ENCODE measurements around the gene PDCD1.

The PDCD1 gene

GRCh38 chr2:241879326-241879725, 20.6 kb upstream of the PDCD1 start:
- DNase-seq: no peak

- peak in 46 of 58 donors; percentile 23 to 80 (median 51) for DNase-seq
These were observed 19.6 kb upstream of the PDCD1 start for GRCh38 chr2:241877989-241878970.

GRCh38 chr2:241877197-241877685, 18.5 kb upstream of the PDCD1 start:
- no peak for DNase-seq

GRCh38 chr2:241876528-241877196, 18.0 kb upstream of the PDCD1 start:
- DNase-seq: no peak

GRCh38 chr2:241875754-241876527, 17.2 kb upstream of the PDCD1 start:
- peak in 4 of 58 donors; percentile 42 to 73 (median 42) for DNase-seq

GRCh38 chr2:241874277-241874925, 15.7 kb upstream of the PDCD1 start:
- DNase-seq: no peak

- no peak for DNase-seq
These were observed 15.1 kb upstream of the PDCD1 start for GRCh38 chr2:241873803-241874110.

- DNase-seq: no peak
These were observed 14.5 kb upstream of the PDCD1 start for GRCh38 chr2:241873081-241873802.

- DNase-seq: no peak
These were observed 13.6 kb upstream of the PDCD1 start for GRCh38 chr2:241872313-241872642.

GRCh38 chr2:241871538-241872312, 13.0 kb upstream of the PDCD1 start:
- DNase-seq: no peak

GRCh38 chr2:241870611-241871537, 12.2 kb upstream of the PDCD1 start:
- DNase-seq: peak in 2 of 58 donors; percentile 30 to 39

GRCh38 chr2:241870081-241870541, 11.4 kb upstream of the PDCD1 start:
- peak in 8 of 58 donors; percentile 18 to 39 (median 26) for DNase-seq

- DNase-seq: peak in 23 of 58 donors; percentile 18 to 77 (median 54)
These were observed 10.6 kb upstream of the PDCD1 start, which contains the start of gene RTP5 for GRCh38 chr2:241869087-241869961. Gene RTP5 (plus strand): TSS chr2:241869729. CDS start chr2:241869757, 28 bp downstream.

GRCh38 chr2:241868661-241869081, 10.0 kb upstream of the PDCD1 start:
- peak in 5 of 58 donors; percentile 31 to 56 (median 45) for DNase-seq

- DNase-seq: peak in 1 of 58 donors; percentile 17
These were observed 9.2 kb upstream of the PDCD1 start for GRCh38 chr2:241867776-241868420.
